HEK293T (cell line): ENCODE results near the gene HOXA7.

Experiments used
- CTCF ChIA-PET: fragments of 350-600 bp; formaldehyde crosslinking; extraction: SDS; loops from one replicate; lab custom pipeline; 2021; ENCODE audit warnings: antibody characterized with exemption, inconsistent platforms; lab: Yijun Ruan, JAX
- POLR2A ChIA-PET: fragments of 350-600 bp; formaldehyde crosslinking; extraction: SDS; loops from one replicate; lab custom pipeline; 2020; ENCODE audit warnings: antibody characterized with exemption, inconsistent platforms; lab: Yijun Ruan, JAX
- DNase-seq: peaks from one replicate; pipeline ENCODE4 v3.0.0; 2012; ENCODE audit warnings: mixed read lengths; ENCODE audit errors: extremely low spot score
- ARNT ChIP-seq: fragments of 450-650 bp; IDR thresholded peaks from 2 replicates; pipeline ENCODE4 v1.6.1; 2017; ENCODE audit warnings: mild to moderate bottlenecking
- BHLHE40 ChIP-seq: fragments of 450-650 bp; IDR thresholded peaks from 2 replicates; pipeline ENCODE4 v1.6.1; 2016; ENCODE audit warnings: mild to moderate bottlenecking, moderate library complexity, borderline replicate concordance
- CTBP1 ChIP-seq: fragments of 450-650 bp; IDR thresholded peaks from 2 replicates; pipeline ENCODE4 v1.6.1; 2016; ENCODE audit warnings: borderline replicate concordance
- ELF4 ChIP-seq: fragments of 450-650 bp; IDR thresholded peaks from 2 replicates; pipeline ENCODE4 v1.6.1; 2017; ENCODE audit warnings: antibody characterized with exemption
- FOXA1 ChIP-seq: fragments of 450-650 bp; IDR thresholded peaks from 2 replicates; pipeline ENCODE4 v1.6.1; 2016; ENCODE audit warnings: mild to moderate bottlenecking
- FOXK2 ChIP-seq: fragments of 450-650 bp; IDR thresholded peaks from 2 replicates; pipeline ENCODE4 v1.6.1; 2016; ENCODE audit warnings: mild to moderate bottlenecking
- FOXM1 ChIP-seq: fragments of 450-650 bp; IDR thresholded peaks from 2 replicates; pipeline ENCODE4 v1.6.1; 2017; ENCODE audit warnings: mild to moderate bottlenecking, borderline replicate concordance
- HDGF ChIP-seq: fragments of 450-650 bp; IDR thresholded peaks from 2 replicates; pipeline ENCODE4 v1.6.1; 2017; ENCODE audit warnings: antibody characterized with exemption, borderline replicate concordance
- L3MBTL2 ChIP-seq: fragments of 450-650 bp; conservative IDR thresholded peaks from 2 replicates; pipeline ENCODE4 v1.6.1; 2016; ENCODE audit warnings: mild to moderate bottlenecking
- LEF1 ChIP-seq: fragments of 450-650 bp; IDR thresholded peaks from 2 replicates; pipeline ENCODE4 v1.6.1; 2017; ENCODE audit warnings: mild to moderate bottlenecking, borderline replicate concordance
- NFRKB ChIP-seq: fragments of 450-650 bp; IDR thresholded peaks from 2 replicates; pipeline ENCODE4 v1.6.1; 2016; ENCODE audit warnings: mild to moderate bottlenecking, moderate library complexity
- PKNOX1 ChIP-seq: fragments of 450-650 bp; IDR thresholded peaks from 2 replicates; pipeline ENCODE4 v1.6.1; 2016
- SP1 ChIP-seq: fragments of 450-650 bp; IDR thresholded peaks from 2 replicates; pipeline ENCODE4 v1.6.1; 2017
- SUZ12 ChIP-seq: fragments of 450-650 bp; IDR thresholded peaks from 2 replicates; pipeline ENCODE4 v1.6.1; 2016; ENCODE audit warnings: mild to moderate bottlenecking
- TARDBP ChIP-seq: fragments of 450-650 bp; IDR thresholded peaks from 2 replicates; pipeline ENCODE4 v1.6.1; 2016
- ZNF384 ChIP-seq: fragments of 450-650 bp; IDR thresholded peaks from 2 replicates; pipeline ENCODE4 v1.6.1; 2016

HOXA7 gene

GRCh38 chr7:27191161-27191731, 34.8 kb upstream of the HOXA7 start:
- CTCF ChIA-PET: interaction anchor here (1.3 kb wide), 1 partner anchor 12 kb away, joined by 3 read pairs; no protein-coding TSS in a partner anchor
- POLR2A ChIA-PET: interaction anchor here (0.9 to 10.3 kb wide), 5 partner anchors 8 to 415 kb away, joined by 3 to 215 read pairs (median 4); partner anchors contain the start of genes HOXA10 and HOXA13
- no peak for DNase-seq
- TF ChIP-seq ZNF384: no peak
- TF ChIP-seq SUZ12: no peak
- TF ChIP-seq BHLHE40: no peak
- no peak for TF ChIP-seq NFRKB
- TF ChIP-seq ARNT: no peak
- TF ChIP-seq L3MBTL2: no peak
- TF ChIP-seq CTBP1: no peak
- TF ChIP-seq HDGF: no peak
- TF ChIP-seq LEF1: no peak
- no peak for TF ChIP-seq FOXM1
- TF ChIP-seq TARDBP: no peak
- no peak for TF ChIP-seq PKNOX1
- no peak for TF ChIP-seq FOXK2
- TF ChIP-seq ELF4: no peak
- TF ChIP-seq SP1: no peak
- TF ChIP-seq FOXA1: no peak

GRCh38 chr7:27189997-27190748, 33.7 kb upstream of the HOXA7 start:
- ChIA-PET POLR2A (interaction anchor here (0.9 to 10.3 kb wide), 8 partner anchors 9 to 550 kb away, joined by 3 to 215 read pairs (median 4); partner anchors contain the start of genes HOXA10, HOXA13 and TAX1BP1), CTCF (interaction anchor here (0.6 to 1.3 kb wide), 2 partner anchors 10 to 11 kb away, joined by 3 read pairs; partner anchors contain the start of gene HOXA13)
- TF ChIP-seq ZNF384: no peak
- no peak for TF ChIP-seq ELF4
- TF ChIP-seq FOXK2: no peak
- no peak for TF ChIP-seq LEF1
- no peak for TF ChIP-seq FOXA1
- no peak for TF ChIP-seq L3MBTL2
- TF ChIP-seq CTBP1: no peak
- DNase-seq: no peak

- no peak for DNase-seq
- ChIA-PET POLR2A (interaction anchor here (1.3 to 10.3 kb wide), 4 partner anchors 10 to 550 kb away, joined by 3 to 215 read pairs (median 28); partner anchors contain the start of genes HOXA10, HOXA13 and TAX1BP1), CTCF (interaction anchor here (0.6 to 1.7 kb wide), 2 partner anchors 10 to 11 kb away, joined by 3 to 8 read pairs; partner anchors contain the start of gene HOXA13)
Observed at GRCh38 chr7:27189295-27189996, 33.0 kb upstream of the HOXA7 start.

DNA sequence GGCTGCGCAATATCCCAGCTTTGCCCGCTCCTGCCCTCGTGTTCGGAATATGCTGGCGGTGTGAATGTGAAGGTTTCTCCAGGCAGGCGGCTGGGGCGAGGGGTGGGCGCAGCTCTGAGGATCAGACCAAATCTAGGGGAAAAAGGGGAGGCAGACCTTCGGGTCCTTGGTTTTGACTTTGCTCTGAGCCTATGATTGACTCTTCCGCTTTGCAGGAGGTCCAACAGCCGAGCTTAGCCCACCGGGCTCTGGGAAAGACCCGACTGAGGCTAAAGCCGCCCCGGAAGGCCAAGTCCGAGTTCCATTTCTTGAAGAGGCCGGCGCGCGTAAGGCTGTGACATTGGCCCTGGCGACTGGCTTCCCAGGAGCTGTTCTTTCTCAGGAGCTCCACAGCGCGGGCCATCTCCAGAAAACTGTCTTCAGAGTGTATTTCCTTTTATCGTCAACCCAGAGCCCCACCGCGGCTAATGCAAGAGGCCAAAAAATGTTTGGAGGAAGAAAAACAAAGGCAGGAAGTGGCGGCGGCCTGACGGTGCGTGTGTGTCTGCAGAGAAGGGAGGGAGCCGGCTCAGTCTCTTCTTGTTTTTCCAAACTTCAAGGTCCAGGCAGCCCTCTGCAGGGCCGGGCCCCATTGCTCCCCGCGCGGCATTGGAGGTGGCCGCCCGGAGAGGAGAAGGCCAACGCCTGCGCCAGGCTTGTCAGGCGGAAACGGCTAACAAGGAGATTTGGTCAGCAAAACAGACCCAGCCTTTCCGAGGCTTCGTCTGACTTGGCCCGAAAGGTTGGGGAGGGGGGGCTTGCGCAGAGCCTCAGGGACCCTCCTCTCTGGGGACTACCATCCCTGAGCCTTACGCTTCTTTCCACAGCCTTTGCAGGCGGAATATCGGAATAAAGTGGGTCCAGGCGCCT, 32.2 kb upstream of the HOXA7 start:
- TF ChIP-seq L3MBTL2: peak; percentile 77
- no peak for TF ChIP-seq NFRKB
- no peak for TF ChIP-seq SP1
- TF ChIP-seq ELF4: no peak
- no peak for DNase-seq
- POLR2A ChIA-PET: interaction anchor here (1.1 to 10.3 kb wide), 5 partner anchors 9 to 32 kb away, joined by 3 to 215 read pairs (median 33); partner anchors contain the start of genes HOXA10, HOXA13 and HOXA7
- CTCF ChIA-PET: interaction anchor here (0.6 to 1.7 kb wide), 2 partner anchors 9 to 827 kb away, joined by 3 to 8 read pairs; no protein-coding TSS in a partner anchor

More at GRCh38 chr7:27189295-27189996, 33.0 kb upstream of the HOXA7 start:
- TF ChIP-seq PKNOX1: peak; percentile 69
- TF ChIP-seq SP1: no peak

DNA sequence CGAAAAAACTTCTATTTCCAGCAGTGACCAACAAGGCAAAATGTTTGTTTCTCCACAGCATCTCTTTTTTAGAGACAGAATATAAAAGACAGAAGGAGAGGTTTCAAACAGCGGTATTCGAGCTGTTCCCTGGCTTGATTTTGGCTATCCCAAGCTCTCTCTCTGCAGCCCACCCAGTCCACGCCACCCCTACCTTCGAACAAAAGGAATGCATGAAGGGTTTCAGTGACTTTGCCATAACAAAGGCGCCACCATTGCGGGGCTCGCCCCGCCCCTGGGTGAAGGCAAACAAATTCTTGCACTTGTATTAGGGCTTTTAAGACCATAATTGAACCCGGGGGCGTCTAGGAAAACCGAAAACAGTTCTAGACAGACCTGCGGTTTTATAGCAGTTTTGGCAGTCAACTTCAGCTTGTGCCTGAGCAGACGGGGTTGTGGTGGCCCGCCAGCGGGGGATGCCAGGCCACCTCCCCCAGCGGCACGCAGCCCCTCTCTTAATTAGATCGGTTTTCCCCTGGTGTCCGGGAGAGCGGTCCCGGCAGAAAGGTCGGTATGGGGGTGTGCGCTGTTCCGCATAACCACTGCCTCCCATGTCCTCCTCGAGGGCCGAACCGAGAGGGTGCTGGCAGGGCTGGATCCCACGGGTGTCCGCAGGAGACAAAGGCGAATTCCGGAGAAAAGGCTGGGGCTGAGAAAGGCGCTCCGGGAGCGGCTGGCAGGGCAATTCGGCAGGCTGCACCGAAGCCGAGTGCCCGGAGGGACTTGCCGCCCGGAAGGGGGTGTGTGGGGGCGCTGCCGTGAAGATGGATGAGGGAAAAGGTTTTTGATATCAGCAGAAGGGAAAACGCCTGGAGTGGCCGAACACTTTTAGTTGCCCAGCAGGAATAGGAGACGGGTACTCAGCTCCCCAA, 31.3 kb upstream of the HOXA7 start:
- CTCF ChIA-PET: interaction anchor here (0.7 to 1.7 kb wide), 6 partner anchors 8 to 411 kb away, joined by 3 to 8 read pairs (median 4); partner anchors contain the start of gene HOXA13
- DNase-seq: no peak
- POLR2A ChIA-PET: interaction anchor here (0.9 to 10.3 kb wide), 9 partner anchors 8 to 419 kb away, joined by 3 to 215 read pairs (median 5); partner anchors contain the start of genes HOXA10, HOXA13, HOXA3 and HOXA7
- no peak for TF ChIP-seq NFRKB
- TF ChIP-seq TARDBP: no peak
- 0 out of 2 replicates have a peak, but pooled peaks have one; percentile 4 for TF ChIP-seq ARNT
